Bone marrow (tissue), 2 donors: ENCODE measurements around the gene DMAP1.
A peak's percentile ranks its signal among the peaks of the same experiment; 100 is the strongest.
"Not testable (repeated sequence)": the region's sequence is repeated elsewhere in the genome, so short reads cannot be mapped to it uniquely, and the experiment has no call there.

ENCODE experiments used
- DNase-seq, 2 donors: peaks; one replicate each; lab custom pipeline; 2025; lab: John Stamatoyannopoulos, UW

The DMAP1 gene

GRCh38 chr1:44213222-44214112, at the start of gene DMAP1:
Gene DMAP1, plus strand, starts transcription at chr1:44213471. Its CDS starts 283 bp downstream, at chr1:44213754.
- peak; percentile 62 to 86 for DNase-seq

DNA sequence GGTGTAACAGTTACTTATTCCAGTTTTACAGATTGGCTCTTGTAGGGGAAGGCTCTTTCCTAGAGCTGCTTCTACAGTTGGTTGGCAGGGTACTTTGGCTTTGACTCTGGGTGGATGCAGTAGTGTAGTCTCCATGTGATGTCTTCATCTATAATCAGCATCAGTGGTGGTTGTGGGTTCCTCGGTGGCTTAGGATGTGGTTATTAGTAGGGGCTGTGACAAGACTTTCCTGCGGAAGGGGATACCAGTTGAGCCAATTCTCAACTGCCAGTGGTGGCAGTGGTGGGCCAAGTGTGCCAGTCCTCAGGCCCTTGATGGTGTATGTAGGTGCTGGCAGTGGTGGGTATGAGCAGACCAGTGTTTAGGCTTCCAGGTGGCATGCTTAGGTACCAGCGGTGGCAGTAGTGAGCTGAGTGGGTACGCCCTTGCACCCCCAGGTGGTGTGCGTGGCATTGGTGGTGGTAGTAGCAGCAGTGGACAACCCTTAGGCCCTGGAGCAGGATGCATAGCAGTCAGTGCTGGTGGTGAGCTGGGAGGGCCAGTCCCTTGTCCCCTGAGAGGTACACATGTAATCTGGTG, 44.7 kb upstream of the DMAP1 start:
- DNase-seq, result no peak

DNA sequence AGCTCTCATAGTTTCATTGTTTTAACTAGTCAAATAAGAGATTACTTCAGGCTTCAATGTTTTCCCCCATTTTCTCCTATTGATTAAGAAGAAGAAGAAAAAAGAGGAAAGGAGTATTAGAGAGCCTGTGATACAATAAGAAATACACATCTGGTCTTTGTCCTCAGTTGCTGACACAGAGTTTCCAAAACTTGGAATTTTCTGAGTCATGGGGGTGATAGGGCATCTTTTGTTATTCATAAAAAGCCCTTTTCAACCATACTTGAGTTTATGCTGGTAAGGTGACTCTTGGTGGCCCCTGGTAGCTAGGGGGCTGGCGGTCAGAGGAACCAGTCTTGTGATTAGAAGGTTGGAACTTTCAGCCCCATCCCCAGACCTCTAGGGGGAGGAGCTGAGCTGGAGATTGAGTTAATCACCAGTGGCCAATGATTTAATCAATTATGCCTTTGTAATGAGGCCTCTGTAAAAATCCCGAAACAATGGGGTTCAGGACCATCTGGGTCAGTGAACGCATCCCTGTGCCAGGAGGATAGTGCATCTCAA, 42.9 kb upstream of the DMAP1 start:
- DNase-seq, result no peak

- no peak for DNase-seq
These were observed 38.6 kb upstream of the DMAP1 start for GRCh38 chr1:44174630-44175029.

- DNase-seq, result no peak
These were observed 12.9 kb upstream of the DMAP1 start for GRCh38 chr1:44200336-44200735.

DNA sequence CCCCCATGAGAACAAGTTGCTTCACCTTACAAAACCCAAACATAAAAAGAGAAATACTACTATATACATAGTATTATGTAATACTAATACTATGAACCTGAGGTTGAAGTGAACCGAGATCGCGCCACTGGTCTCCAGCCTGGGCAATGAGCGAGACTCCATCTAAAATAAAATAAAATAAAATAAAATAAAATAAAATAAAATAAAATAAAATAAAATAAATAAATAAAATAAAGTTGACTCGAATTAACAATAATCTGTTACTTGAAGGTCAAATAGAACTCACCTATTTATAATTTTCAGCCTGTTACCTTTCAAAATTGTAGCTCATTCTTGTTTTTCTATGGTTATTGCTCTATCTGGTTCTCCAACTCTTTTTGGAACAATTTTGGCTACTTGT, 6.7 kb upstream of the DMAP1 start:
- DNase-seq, result not testable (repeated sequence)

- DNase-seq, result no peak
These were observed 5.0 kb upstream of the DMAP1 start for GRCh38 chr1:44208226-44208625.

DNA sequence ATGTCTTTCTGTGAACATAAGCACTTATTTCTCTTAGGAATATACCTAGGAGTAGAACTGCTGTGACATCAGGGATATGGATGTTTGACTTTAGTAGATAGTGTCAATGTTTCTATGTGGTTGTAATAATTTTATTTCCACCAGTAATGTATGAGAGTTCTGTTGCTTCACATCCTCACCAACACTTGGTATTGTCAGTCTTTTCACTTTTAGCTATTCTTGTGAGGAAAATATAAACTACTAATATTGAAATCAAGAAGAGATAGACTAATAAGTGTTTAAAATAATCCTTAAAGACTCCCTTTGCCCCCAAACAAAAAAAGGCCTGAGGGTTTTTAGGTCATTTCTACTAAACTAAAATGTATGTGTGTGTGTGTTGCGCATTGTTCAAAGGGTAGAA, 2.7 kb upstream of the DMAP1 start:
- no peak for DNase-seq

DNA sequence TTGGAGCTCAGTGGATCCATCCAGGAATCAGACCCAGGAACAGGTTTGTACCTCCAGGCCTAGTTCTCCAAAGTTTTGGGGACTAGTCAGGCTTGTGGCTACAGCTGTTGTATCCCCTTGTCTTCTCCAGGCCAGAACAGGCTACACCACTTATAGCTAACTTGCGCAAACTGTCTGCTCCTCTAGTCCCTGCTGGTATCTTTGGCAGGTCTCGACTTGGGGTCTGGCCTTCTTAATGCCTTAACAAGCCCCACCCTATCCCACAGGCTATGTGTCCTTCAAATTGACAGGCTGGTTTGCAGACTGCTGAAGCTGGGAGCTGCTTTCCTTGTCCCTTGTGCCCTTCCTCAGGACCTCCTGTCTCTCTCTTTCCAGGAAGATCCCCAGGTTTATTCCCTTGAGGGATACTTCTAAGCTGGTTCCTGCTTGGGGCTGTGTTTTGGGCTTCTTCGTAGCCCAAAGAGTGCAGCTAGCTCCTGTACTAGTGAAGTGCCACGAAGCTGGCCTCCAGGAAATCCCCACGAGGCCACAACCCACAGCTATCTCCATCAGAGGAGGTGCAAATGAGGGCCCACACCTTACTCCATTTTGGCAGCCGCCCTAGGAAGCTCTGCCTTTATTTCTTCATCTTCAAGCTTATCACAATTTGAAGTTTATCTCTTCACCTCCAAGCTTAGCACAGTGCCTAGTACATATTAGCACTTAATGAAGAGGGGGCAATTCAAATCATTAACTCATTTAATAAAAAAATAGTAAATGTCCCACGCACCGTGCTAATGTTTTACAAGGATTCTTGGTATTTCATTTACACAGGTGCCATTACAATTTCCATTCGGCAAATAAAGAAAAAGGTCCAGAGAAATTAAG, 683 bp upstream of the DMAP1 start:
- no peak for DNase-seq

DNA sequence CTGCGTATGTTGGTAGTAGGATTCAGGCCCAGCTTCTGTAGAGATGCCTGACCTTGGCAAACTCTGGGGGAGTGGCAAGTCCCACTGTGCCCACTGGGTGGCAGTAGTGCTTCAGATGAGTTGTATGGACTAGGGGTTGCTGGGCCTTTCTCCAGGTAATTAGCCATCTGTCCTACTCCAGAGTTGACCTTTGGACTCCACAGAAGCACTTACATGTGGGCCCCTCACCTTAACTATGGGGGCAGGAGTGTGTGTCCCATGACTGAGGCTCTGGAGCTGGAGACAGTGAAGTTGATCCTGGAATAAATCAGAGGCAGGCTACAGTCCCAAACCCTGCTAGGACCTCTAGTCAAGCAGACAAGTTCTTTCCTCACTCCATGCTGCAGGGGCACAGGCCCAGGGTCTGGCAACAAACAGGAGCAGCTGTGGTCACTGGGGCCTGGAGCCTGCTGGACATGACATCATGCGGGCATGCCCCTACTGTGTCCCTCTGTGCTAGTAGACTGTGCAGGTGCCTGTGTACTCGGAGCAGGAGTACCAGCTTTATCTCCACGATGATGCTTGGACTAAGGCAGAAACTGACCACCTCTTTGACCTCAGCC, 4.6 kb downstream of the DMAP1 start:
- peak; percentile 4 to 46 for DNase-seq

DNA sequence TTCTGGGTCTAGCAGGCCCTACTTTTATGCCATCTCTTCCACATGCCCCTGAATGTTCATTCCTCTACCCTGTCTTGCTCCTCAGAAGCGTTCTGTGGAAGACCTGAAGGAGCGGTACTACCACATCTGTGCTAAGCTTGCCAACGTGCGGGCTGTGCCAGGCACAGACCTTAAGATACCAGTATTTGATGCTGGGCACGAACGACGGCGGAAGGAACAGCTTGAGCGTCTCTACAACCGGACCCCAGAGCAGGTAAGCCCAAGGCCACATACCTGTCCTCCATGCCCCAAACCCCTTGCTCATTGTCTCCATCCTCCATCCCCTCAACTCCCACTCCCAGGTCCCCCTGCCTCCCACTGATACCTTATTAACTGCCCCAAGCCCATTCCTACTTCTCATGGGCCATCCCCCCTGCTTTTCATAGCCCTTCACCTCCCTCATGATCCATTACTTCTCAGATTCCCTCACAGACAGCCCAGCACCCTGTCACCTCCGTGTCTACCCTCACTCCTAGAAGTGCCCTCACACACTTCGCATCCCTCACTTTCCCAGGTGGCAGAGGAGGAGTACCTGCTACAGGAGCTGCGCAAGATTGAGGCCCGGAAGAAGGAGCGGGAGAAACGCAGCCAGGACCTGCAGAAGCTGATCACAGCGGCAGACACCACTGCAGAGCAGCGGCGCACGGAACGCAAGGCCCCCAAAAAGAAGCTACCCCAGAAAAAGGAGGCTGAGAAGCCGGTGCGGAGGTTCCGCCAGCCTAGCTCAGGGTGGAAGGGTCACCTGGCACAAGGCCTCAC, 5.4 kb downstream of the DMAP1 start:
- DNase-seq, result no peak

DNA sequence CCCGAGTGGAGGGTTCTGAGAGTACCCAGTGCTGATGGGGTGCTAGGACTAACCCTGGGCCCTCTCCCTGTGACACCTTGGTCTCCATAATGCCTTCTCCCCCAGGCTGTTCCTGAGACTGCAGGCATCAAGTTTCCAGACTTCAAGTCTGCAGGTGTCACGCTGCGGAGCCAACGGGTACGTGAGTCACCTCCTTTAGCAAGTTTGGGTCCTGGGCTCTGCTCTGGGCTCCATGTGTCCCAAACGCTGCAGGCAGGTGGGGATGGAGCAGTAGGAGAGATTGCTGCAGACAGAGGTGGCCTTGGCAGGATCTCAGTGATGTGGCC, 6.0 kb downstream of the DMAP1 start:
- DNase-seq, result no peak

- DNase-seq, result no peak
These were observed 6.9 kb downstream of the DMAP1 start for GRCh38 chr1:44220001-44220751.

GRCh38 chr1:44220755-44221154, 7.5 kb downstream of the DMAP1 start:
- no peak for DNase-seq

DNA sequence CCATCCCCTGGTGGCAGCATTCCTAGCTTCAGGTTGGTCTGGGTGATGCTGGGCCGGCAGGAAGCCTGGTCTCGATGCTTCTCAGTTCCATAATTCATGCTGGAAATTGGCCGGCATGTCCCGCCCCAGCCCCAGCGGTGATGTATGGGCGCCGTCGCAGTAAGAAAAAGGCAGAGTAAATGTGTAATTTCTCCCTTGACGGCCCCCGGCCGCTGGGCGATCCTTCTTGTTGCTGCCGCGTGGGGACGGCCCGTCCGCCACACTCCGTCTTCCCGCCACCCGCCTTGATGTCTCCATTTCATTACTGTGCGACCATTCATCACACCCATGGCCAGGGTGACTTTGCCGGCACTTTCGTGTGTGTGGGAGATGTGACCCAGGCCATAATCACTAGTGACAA, 8.5 kb downstream of the DMAP1 start:
- DNase-seq, result no peak

GRCh38 chr1:44222397-44223186, 9.3 kb downstream of the DMAP1 start:
- no peak for DNase-seq

GRCh38 chr1:44223187-44223610, 9.9 kb downstream of the DMAP1 start:
- no peak for DNase-seq

DNA sequence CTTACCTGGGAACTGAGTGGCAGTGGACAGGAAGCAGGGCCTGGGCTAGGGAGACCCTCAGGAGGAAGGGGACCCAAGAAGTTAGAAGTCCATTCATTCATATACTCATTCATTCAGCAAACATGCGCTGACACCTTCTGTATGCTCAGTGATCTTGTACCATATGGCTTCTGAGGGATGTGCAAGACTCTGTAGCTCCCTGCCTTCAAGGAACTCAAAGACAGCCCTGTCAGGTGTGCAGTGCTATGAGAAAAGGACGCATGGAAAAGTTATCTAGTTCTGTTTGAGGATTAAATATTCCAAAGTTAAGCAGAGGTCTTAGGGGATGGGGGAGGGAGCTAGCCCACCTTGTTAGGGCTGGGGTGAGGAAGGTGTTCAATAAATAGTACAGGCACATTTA, 12.5 kb downstream of the DMAP1 start:
- no peak for DNase-seq

- no peak for DNase-seq
These were observed 13.9 kb downstream of the DMAP1 start for GRCh38 chr1:44227211-44227610.

DNA sequence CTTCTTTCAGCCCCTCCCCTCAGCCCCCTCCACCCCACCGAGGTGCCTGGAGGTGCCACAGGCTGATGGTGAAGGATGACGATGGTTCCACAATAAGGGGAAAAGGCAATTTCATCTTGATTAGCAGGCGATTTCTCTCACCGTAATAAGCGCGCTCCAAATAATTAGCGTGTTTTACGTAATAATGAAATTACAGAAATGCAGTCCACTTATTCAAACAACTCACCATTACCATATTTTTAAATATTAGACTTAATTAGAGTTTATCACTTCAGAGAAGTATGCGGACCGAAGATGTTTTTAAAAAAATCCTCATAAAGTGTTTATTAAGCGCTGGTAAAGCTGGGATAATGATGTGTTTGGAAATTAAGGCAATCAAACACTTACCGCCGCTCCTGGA, 14.9 kb downstream of the DMAP1 start:
- DNase-seq, result no peak
